PC-9 (cell line): Measurements from ENCODE around the gene NTM. TPM values are rescaled to one million over a fixed set of nuclear protein-coding genes. Genes with fewer than 3 reads are reported as not detected.

Experiments
- BruUV-seq: library from RNA; stranded (reverse); fragments of 400-500 nt; replicated peaks from 2 replicates; lab custom pipeline; 2021; lab: Mats Ljungman, UMichigan
- CTCF ChIA-PET: fragments of 300-600 bp; sonication (Branson Sonifier 250); formaldehyde crosslinking; loops from one replicate; lab custom pipeline; 2022; ENCODE audit warnings: antibody characterized with exemption; lab: Charles Lee
- POLR2A ChIA-PET: fragments of 300-600 bp; sonication (Branson Sonifier 250); formaldehyde crosslinking; loops from one replicate; lab custom pipeline; 2022; ENCODE audit warnings: antibody characterized with exemption; ENCODE audit not compliant: unreplicated experiment; lab: Charles Lee
- DNase-seq, 2 experiments: peaks; one replicate each; pipeline versions ENCODE4 v3.0.0 to v3.0.0-alpha.2; 2015 to 2022; ENCODE audit warnings: mixed read lengths in 1 of 2
- H2AFZ ChIP-seq: fragments of 200-600 bp; sonication (generic); 2 replicates; pipeline ENCODE4 v1.8.1; 2017; ENCODE audit warnings: antibody characterized with exemption
- H3F3A ChIP-seq: fragments of 200-600 bp; sonication (generic); 2 replicates; pipeline ENCODE4 v1.8.1; 2017; ENCODE audit warnings: antibody characterized with exemption, mild to moderate bottlenecking, low read depth; ENCODE audit not compliant: insufficient read depth
- H3K27ac ChIP-seq: fragments of 200-600 bp; sonication (generic); 2 replicates; pipeline ENCODE4 v1.6.1; 2016; ENCODE audit warnings: mixed run types
- H3K27me3 ChIP-seq: fragments of 200-600 bp; sonication (generic); 2 replicates; pipeline ENCODE4 v1.6.1; 2016; ENCODE audit warnings: low read depth, mixed run types; ENCODE audit not compliant: insufficient read depth
- H3K36me3 ChIP-seq: fragments of 200-600 bp; sonication (generic); 2 replicates; pipeline ENCODE4 v1.6.1; 2016; ENCODE audit warnings: low read depth, mixed run types
- H3K4me1 ChIP-seq: fragments of 200-600 bp; sonication (generic); replicated peaks from 2 replicates; pipeline ENCODE4 v1.6.1; 2016; ENCODE audit warnings: mixed run types; ENCODE audit not compliant: insufficient read depth
- H3K4me2 ChIP-seq: fragments of 200-600 bp; sonication (generic); 2 replicates; pipeline ENCODE4 v1.6.1; 2017; ENCODE audit warnings: mixed run types
- H3K4me3 ChIP-seq: fragments of 200-600 bp; sonication (generic); 2 replicates; pipeline ENCODE4 v1.6.1; 2016; ENCODE audit warnings: mixed run types
- H3K79me2 ChIP-seq: fragments of 200-600 bp; sonication (generic); 2 replicates; pipeline ENCODE4 v1.6.1; 2017; ENCODE audit warnings: low read depth, mixed run types
- H3K9me2 ChIP-seq: fragments of 200-600 bp; sonication (generic); 2 replicates; pipeline ENCODE4 v1.8.1; 2017; ENCODE audit warnings: mild to moderate bottlenecking; ENCODE audit not compliant: insufficient read depth
- H3K9me3 ChIP-seq: fragments of 200-600 bp; sonication (generic); 2 replicates; pipeline ENCODE4 v1.8.1; 2016; ENCODE audit warnings: low read depth; ENCODE audit not compliant: insufficient read depth
- H4K20me1 ChIP-seq: fragments of 200-600 bp; sonication (generic); 2 replicates; pipeline ENCODE4 v1.8.1; 2017; ENCODE audit not compliant: insufficient read depth
- EZH2 ChIP-seq: fragments of 200-600 bp; sonication (generic); IDR thresholded peaks from 2 replicates; pipeline ENCODE4 v1.8.0; 2017; ENCODE audit warnings: antibody characterized with exemption, low read depth
- intact Hi-C: fragments of 100-400 bp; cut with micrococcal nuclease; formaldehyde crosslinking; loops from one replicate; pipeline ENCODE4 v1.10.0; 2022; ENCODE audit not compliant: unreplicated experiment
- total RNA-seq: library from RNA; stranded (reverse); gene quantifications from 2 replicates; pipeline ENCODE4 v1.2.3, GENCODE V29; 2021
- TF ChIP-seq, protein P1 (sequence below): fragments of 200-600 bp; sonication (generic); conservative IDR thresholded peaks from 2 replicates; pipeline ENCODE4 v1.6.1; 2017; ENCODE audit warnings: mixed run types, antibody characterized with exemption, mild to moderate bottlenecking, moderate library complexity

Gene NTM
- total RNA-seq, 1 experiment from 2014 or later = not detected

DNA sequence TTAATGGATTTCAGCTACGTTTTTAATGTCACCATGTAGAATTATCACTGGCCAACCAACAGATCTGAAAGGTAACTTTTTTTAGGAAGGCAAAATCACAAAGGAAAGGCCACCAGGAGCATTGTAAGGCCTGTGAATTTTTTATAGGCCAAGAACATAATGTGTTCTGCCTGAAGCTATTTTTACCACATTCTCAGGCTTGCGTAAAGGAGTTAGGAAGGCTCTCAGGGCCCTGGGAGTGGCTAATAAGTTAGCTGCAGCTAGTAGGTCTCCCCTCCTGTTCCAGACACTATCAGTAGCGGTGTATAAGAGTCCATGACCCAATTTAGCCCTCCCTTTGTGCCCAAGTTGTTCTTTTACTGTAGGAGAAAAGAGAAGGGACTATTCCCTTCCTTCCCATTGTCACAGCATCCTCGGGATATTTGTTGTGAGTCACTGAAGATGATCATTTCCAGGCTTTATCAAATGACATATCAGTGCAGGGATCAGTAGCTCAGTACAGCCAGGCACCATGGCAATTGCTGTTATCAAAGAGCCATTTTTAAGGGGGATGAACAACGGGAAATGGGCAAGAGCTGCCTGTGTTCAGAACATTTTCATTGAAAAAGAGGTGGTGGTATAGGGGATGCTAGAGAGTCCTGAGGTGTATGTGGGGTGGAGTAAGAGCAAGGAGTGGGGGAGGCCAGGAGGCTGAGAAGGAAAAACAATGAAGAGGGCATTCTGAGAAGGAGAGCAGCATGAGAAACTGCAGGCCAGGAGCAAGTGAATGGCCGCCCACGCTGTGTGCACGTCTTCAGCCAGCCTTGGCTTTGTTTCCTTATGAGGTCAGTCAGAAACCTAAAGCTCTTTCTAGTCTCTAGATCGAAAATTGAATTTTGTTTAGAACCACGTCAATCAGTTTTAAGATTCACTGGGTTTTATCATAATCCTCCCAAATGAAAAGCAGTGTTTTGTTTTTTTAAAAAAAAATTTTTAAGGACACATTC is 940.3 kb downstream of the NTM start:
- BruUV-seq = no TSS peak
- CTCF ChIA-PET = no interaction called here

DNA sequence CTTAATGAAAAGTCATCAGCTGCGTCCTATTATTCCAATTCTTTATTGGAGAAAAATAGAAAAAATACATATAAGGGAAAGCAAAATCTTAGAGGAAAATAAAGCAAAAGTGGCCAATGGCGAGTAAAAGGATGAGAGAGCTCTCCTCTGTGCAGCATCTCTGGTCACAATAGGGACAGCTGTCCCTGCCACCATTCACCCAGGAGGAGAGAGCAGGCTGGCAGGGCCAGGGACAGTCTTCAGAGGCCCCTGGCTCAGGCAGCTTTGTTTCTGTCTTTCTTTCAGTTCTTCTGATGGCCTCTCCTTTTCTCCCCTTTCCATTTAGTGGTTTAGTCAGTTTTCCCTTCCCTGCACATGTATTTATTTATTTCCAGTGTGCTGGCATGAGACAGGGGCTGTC is 941.3 kb downstream of the NTM start:
- Histone ChIP-seq H3K4me3 (no peak overlapping the region), H3K36me3 (no peaks in the 10 kb centered on the region), H3K79me2 (no peaks in the 10 kb centered on the region), H3K27ac (no peak overlapping the region), H3F3A (no peaks in the 10 kb centered on the region), H3K9me2 (no peaks in the 10 kb centered on the region), H3K27me3 (no peaks in the 10 kb centered on the region), H3K9me3 (no peaks in the 10 kb centered on the region), H2AFZ (no peak overlapping the region), H4K20me1 (no peaks in the 10 kb centered on the region), H3K4me1 (no peaks in the 10 kb centered on the region), H3K4me2 (no peak overlapping the region)
- DNase-seq = no peak
- ChIA-PET CTCF (no interaction called here), POLR2A (no interaction called here)
- intact Hi-C loops = no loop called here
- no TSS peak for BruUV-seq
- TF ChIP-seq, protein P1, sequence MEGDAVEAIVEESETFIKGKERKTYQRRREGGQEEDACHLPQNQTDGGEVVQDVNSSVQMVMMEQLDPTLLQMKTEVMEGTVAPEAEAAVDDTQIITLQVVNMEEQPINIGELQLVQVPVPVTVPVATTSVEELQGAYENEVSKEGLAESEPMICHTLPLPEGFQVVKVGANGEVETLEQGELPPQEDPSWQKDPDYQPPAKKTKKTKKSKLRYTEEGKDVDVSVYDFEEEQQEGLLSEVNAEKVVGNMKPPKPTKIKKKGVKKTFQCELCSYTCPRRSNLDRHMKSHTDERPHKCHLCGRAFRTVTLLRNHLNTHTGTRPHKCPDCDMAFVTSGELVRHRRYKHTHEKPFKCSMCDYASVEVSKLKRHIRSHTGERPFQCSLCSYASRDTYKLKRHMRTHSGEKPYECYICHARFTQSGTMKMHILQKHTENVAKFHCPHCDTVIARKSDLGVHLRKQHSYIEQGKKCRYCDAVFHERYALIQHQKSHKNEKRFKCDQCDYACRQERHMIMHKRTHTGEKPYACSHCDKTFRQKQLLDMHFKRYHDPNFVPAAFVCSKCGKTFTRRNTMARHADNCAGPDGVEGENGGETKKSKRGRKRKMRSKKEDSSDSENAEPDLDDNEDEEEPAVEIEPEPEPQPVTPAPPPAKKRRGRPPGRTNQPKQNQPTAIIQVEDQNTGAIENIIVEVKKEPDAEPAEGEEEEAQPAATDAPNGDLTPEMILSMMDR = no peak
- TF ChIP-seq EZH2 = no peak

More for the DNA sequence above, 940.3 kb downstream of the NTM start:
- DNase-seq = no peak
- intact Hi-C loops = no loop called here
- no peaks in the 10 kb centered on the region for H3K27me3 ChIP-seq
- H3K4me1 ChIP-seq = no peaks in the 10 kb centered on the region
- H3K4me2 ChIP-seq = no peak overlapping the region
- H3K36me3 ChIP-seq = no peaks in the 10 kb centered on the region
- H3K9me3 ChIP-seq = no peaks in the 10 kb centered on the region
- no peak overlapping the region for H2AFZ ChIP-seq
- no peaks in the 10 kb centered on the region for H3K9me2 ChIP-seq
- no peaks in the 10 kb centered on the region for H4K20me1 ChIP-seq
- H3F3A ChIP-seq = no peaks in the 10 kb centered on the region
- POLR2A ChIA-PET = no interaction called here
- no peak overlapping the region for H3K27ac ChIP-seq
- no peak overlapping the region for H3K4me3 ChIP-seq
- no peaks in the 10 kb centered on the region for H3K79me2 ChIP-seq
- TF ChIP-seq EZH2 = no peak
- TF ChIP-seq, protein P1 = no peak

GRCh38 chr11:132312161-132312560 is 941.7 kb downstream of the NTM start:
- Histone ChIP-seq H3K9me2 (no peaks in the 10 kb centered on the region), H4K20me1 (no peaks in the 10 kb centered on the region), H3K36me3 (no peaks in the 10 kb centered on the region), H3K9me3 (no peaks in the 10 kb centered on the region), H3F3A (no peaks in the 10 kb centered on the region), H3K4me2 (no peak overlapping the region), H3K27me3 (no peaks in the 10 kb centered on the region), H3K4me3 (no peak overlapping the region), H2AFZ (no peak overlapping the region), H3K79me2 (no peaks in the 10 kb centered on the region), H3K27ac (no peak overlapping the region), H3K4me1 (no peaks in the 10 kb centered on the region)
- ChIA-PET CTCF (no interaction called here), POLR2A (no interaction called here)
- intact Hi-C loops = no loop called here
- TF ChIP-seq EZH2 = no peak
- TF ChIP-seq, protein P1 = no peak
- BruUV-seq = no TSS peak
- DNase-seq = no peak
